Measurements from ENCODE around the gene PC.
A peak's percentile ranks its signal among the peaks of the same experiment; 100 is the strongest.

The PC gene

GRCh38 chr11:66953081-66953833, 4.9 kb downstream of the PC start:
- DNase-seq = no peak

GRCh38 chr11:66951927-66952337, 6.3 kb downstream of the PC start:
- DNase-seq = peak in 1 of 51 donors; percentile 20

- no peak for DNase-seq
Measured at GRCh38 chr11:66951135-66951534, 7.0 kb downstream of the PC start.

- peak in 20 of 51 donors; percentile 6 to 74 (median 24) for DNase-seq
Measured at GRCh38 chr11:66950112-66950535, 8.1 kb downstream of the PC start.

- DNase-seq = no peak
Measured at GRCh38 chr11:66938582-66939135, 19.5 kb downstream of the PC start.

GRCh38 chr11:66937193-66937733, 20.9 kb downstream of the PC start:
- DNase-seq = no peak

- no peak for DNase-seq
Measured at GRCh38 chr11:66936311-66936711, 21.9 kb downstream of the PC start.

- DNase-seq = no peak
Measured at GRCh38 chr11:66934950-66935779, 23.0 kb downstream of the PC start.

GRCh38 chr11:66933531-66933930, 24.7 kb downstream of the PC start:
- no peak for DNase-seq

GRCh38 chr11:66932543-66932942, 25.6 kb downstream of the PC start:
- no peak for DNase-seq

GRCh38 chr11:66929753-66930152, 28.4 kb downstream of the PC start:
- DNase-seq = no peak

- no peak for DNase-seq
Measured at GRCh38 chr11:66924272-66924671, 33.9 kb downstream of the PC start.

- no peak for DNase-seq
Measured at GRCh38 chr11:66922551-66922950, 35.6 kb downstream of the PC start.

GRCh38 chr11:66920978-66921784, 37.0 kb downstream of the PC start:
- DNase-seq = peak in 16 of 51 donors; percentile 11 to 52 (median 26)

GRCh38 chr11:66919923-66920322, 38.3 kb downstream of the PC start:
- peak in 22 of 51 donors; percentile 13 to 60 (median 35) for DNase-seq

- no peak for DNase-seq
Measured at GRCh38 chr11:66918741-66919140, 39.4 kb downstream of the PC start.

GRCh38 chr11:66915866-66916265, 42.3 kb downstream of the PC start:
- peak in 9 of 51 donors; percentile 7 to 32 (median 20) for DNase-seq

- peak in 15 of 51 donors; percentile 8 to 72 (median 36) for DNase-seq
Measured at GRCh38 chr11:66915046-66915832, 42.9 kb downstream of the PC start.

- DNase-seq = no peak
Measured at GRCh38 chr11:66914505-66914904, 43.7 kb downstream of the PC start.

GRCh38 chr11:66912911-66913310, 45.3 kb downstream of the PC start:
- DNase-seq = peak in 43 of 51 donors; percentile 18 to 90 (median 64)

All from hypothalamus (tissue), 51 donors.